NCI-H2196 treated with DMSO at 0.1 percent for 48 hours (cell line): Measurements from ENCODE around the gene SMIM44.
"Not testable (repeated sequence)": the region's sequence is repeated elsewhere in the genome, so short reads cannot be mapped to it uniquely, and the experiment has no call there.

Source experiments
- DNase-seq: peaks from one replicate; lab custom pipeline; 2025; ENCODE audit not compliant: unreplicated experiment; lab: John Stamatoyannopoulos, UW

The SMIM44 gene

GRCh38 chr19:3518255-3518654 lies 35.0 kb upstream of the SMIM44 start:
- no peak for DNase-seq

- no peak for DNase-seq
These were observed 34.4 kb upstream of the SMIM44 start for GRCh38 chr19:3517638-3518037.

- peak; percentile 88 for DNase-seq
These were observed 33.5 kb upstream of the SMIM44 start for GRCh38 chr19:3516675-3517207.

- no peak for DNase-seq
These were observed 32.7 kb upstream of the SMIM44 start for GRCh38 chr19:3515891-3516422.

GRCh38 chr19:3514930-3515329 lies 31.7 kb upstream of the SMIM44 start:
- DNase-seq, result no peak

- DNase-seq, result no peak
These were observed 30.2 kb upstream of the SMIM44 start for GRCh38 chr19:3513229-3514140.

- no peak for DNase-seq
These were observed 29.5 kb upstream of the SMIM44 start for GRCh38 chr19:3512562-3513228.

- no peak for DNase-seq
These were observed 28.4 kb upstream of the SMIM44 start for GRCh38 chr19:3511506-3512251.

- DNase-seq, result no peak
These were observed 27.5 kb upstream of the SMIM44 start for GRCh38 chr19:3510727-3511126.

- DNase-seq, result no peak
These were observed 26.3 kb upstream of the SMIM44 start for GRCh38 chr19:3509566-3509989.

- DNase-seq, result no peak
These were observed 25.7 kb upstream of the SMIM44 start for GRCh38 chr19:3508771-3509535.

- not testable (repeated sequence) for DNase-seq
These were observed 24.9 kb upstream of the SMIM44 start for GRCh38 chr19:3508121-3508661.

GRCh38 chr19:3507371-3508120 lies 24.3 kb upstream of the SMIM44 start:
- DNase-seq, result peak; percentile 17

- no peak for DNase-seq
These were observed 23.4 kb upstream of the SMIM44 start for GRCh38 chr19:3506384-3507340.

- peak; percentile 93 for DNase-seq
These were observed 22.6 kb upstream of the SMIM44 start, which contains the start of gene FZR1 for GRCh38 chr19:3505598-3506383. FZR1 (plus strand) TSS chr19:3506311; CDS start chr19:3522990, 16,679 bp downstream.

GRCh38 chr19:3504735-3505134 lies 21.5 kb upstream of the SMIM44 start:
- DNase-seq, result no peak

- DNase-seq, result no peak
These were observed 19.9 kb upstream of the SMIM44 start for GRCh38 chr19:3503036-3503572.
